SK-N-SH (cell line): ENCODE measurements around the gene SYT6. TPM values are rescaled to one million over a fixed set of nuclear protein-coding genes. Genes with fewer than 3 reads are reported as not detected.

Experiments
- CTCF ChIA-PET: fragments of 300-600, 350-600 bp; formaldehyde crosslinking; extraction: SDS; loops from one replicate; lab custom pipeline; 2021; lab: Yijun Ruan, JAX
- POLR2A ChIA-PET: fragments of 350-600 bp; sonication (Branson Sonifier 250); formaldehyde crosslinking; extraction: SDS; loops from one replicate; lab custom pipeline; 2020; ENCODE audit warnings: antibody characterized with exemption, inconsistent platforms; lab: Yijun Ruan, JAX
- DNase-seq: peaks from one replicate; pipeline ENCODE4 v3.0.0; 2012
- H2AFZ ChIP-seq: fragments of 200-600 bp; sonication (generic); 2 replicates; pipeline ENCODE4 v1.8.1; 2016; ENCODE audit warnings: antibody characterized with exemption, mild to moderate bottlenecking, low read depth
- H3F3A ChIP-seq: fragments of 200-600 bp; sonication (generic); replicated peaks from 2 replicates; pipeline ENCODE3; 2016; ENCODE audit warnings: antibody characterized with exemption, mild to moderate bottlenecking; ENCODE audit not compliant: insufficient read depth
- H3K27ac ChIP-seq, 2 experiments: fragments of 200-500 bp in 1 of 2; fragments of 200-600 bp in 1 of 2; sonication (Bioruptor generic) in 1 of 2; sonication (generic), shearing (Covaris generic) in 1 of 2; 2 replicates each; pipeline versions ENCODE4 v1.5.1 to v1.6.1; 2014 to 2016; ENCODE audit warnings: low read depth in 2 of 2, inconsistent platforms in 1 of 2, low read length in 1 of 2, mild to moderate bottlenecking in 1 of 2, mixed read lengths in 1 of 2
- H3K27me3 ChIP-seq: fragments of 200-600 bp; sonication (generic), shearing (Covaris generic); 2 replicates; pipeline ENCODE4 v1.6.1; 2016; ENCODE audit warnings: mixed run types; ENCODE audit not compliant: insufficient read depth
- H3K36me3 ChIP-seq, 2 experiments: fragments of 200-500 bp in 1 of 2; fragments of 200-600 bp in 1 of 2; sonication (Bioruptor generic) in 1 of 2; sonication (generic) in 1 of 2; replicated peaks in 1 of 2; 2 replicates each; pipeline versions ENCODE3 to v1.5.1; 2014 to 2016; ENCODE audit warnings: low read length in 1 of 2, mild to moderate bottlenecking in 1 of 2; ENCODE audit not compliant: insufficient read depth in 2 of 2, control insufficient read depth in 1 of 2
- H3K4me1 ChIP-seq, 2 experiments: fragments of 200-500 bp in 1 of 2; fragments of 200-600 bp in 1 of 2; sonication (Bioruptor generic) in 1 of 2; sonication (generic), shearing (Covaris generic) in 1 of 2; 2 replicates each; pipeline versions ENCODE4 v1.5.1 to v1.6.1; 2014 to 2016; ENCODE audit warnings: low read depth in 1 of 2, low read length in 1 of 2, mixed run types in 1 of 2; ENCODE audit not compliant: insufficient read depth in 2 of 2, control insufficient read depth in 1 of 2
- H3K4me2 ChIP-seq: fragments of 200-600 bp; sonication (generic), shearing (Covaris generic); 2 replicates; pipeline ENCODE4 v1.6.1; 2017; ENCODE audit warnings: mixed run types
- H3K4me3 ChIP-seq, 2 experiments: fragments of 200-500 bp in 1 of 2; fragments of 200-600 bp in 1 of 2; sonication (Bioruptor generic) in 1 of 2; sonication (generic), shearing (Covaris generic) in 1 of 2; 2 replicates each; pipeline versions ENCODE4 v1.5.1 to v1.8.1; 2014 to 2016; ENCODE audit warnings: low read depth in 2 of 2, inconsistent platforms in 1 of 2, low read length in 1 of 2, mild to moderate bottlenecking in 1 of 2, mixed read lengths in 1 of 2, moderate library complexity in 1 of 2
- H3K79me2 ChIP-seq: fragments of 200-600 bp; sonication (generic); 2 replicates; pipeline ENCODE4 v1.8.1; 2017; ENCODE audit warnings: mild to moderate bottlenecking; ENCODE audit not compliant: insufficient read depth
- H3K9ac ChIP-seq: fragments of 200-600 bp; sonication (generic); 2 replicates; pipeline ENCODE4 v1.6.1; 2017; ENCODE audit warnings: mixed run types
- H3K9me2 ChIP-seq: fragments of 200-600 bp; sonication (generic); 2 replicates; pipeline ENCODE4 v1.6.1; 2017; ENCODE audit warnings: mixed run types
- H3K9me3 ChIP-seq: fragments of 200-600 bp; sonication (generic); 2 replicates; pipeline ENCODE4 v1.6.1; 2017; ENCODE audit warnings: mixed run types, mild to moderate bottlenecking, moderate library complexity
- H4K20me1 ChIP-seq: fragments of 200-600 bp; sonication (generic); 2 replicates; pipeline ENCODE4 v1.6.1; 2017; ENCODE audit warnings: mild to moderate bottlenecking, mixed run types; ENCODE audit not compliant: insufficient read depth
- CHD2 ChIP-seq: fragments of 150-350 bp; IDR thresholded peaks from 2 replicates; pipeline ENCODE4 v1.6.1; 2018; ENCODE audit warnings: low read length; ENCODE audit not compliant: partially characterized antibody
- ELF1 ChIP-seq: IDR thresholded peaks from 2 replicates; pipeline ENCODE4 v1.4.0; 2012
- EP300 ChIP-seq, 2 experiments: IDR thresholded peaks; 2 replicates each; pipeline versions ENCODE4 v1.4.0 to v1.6.1; 2012; ENCODE audit warnings: borderline replicate concordance in 1 of 2, low read depth in 1 of 2, low read length in 1 of 2
- EZH2phosphoT487 ChIP-seq: fragments of 200-600 bp; sonication (generic); IDR thresholded peaks from 2 replicates; pipeline ENCODE4 v1.6.1; 2017; ENCODE audit warnings: low read depth, mixed run types, mild to moderate bottlenecking, antibody characterized with exemption, moderate library complexity, borderline replicate concordance
- FOSL2 ChIP-seq: IDR thresholded peaks from 2 replicates; pipeline ENCODE4 v1.4.0; 2012; ENCODE audit warnings: low read depth, mild to moderate bottlenecking, moderate library complexity, borderline replicate concordance
- FOXM1 ChIP-seq: IDR thresholded peaks from 2 replicates; pipeline ENCODE4 v1.4.0; 2012; ENCODE audit warnings: low read depth, mild to moderate bottlenecking
- GATA2 ChIP-seq: sonication (generic); formaldehyde crosslinking; IDR thresholded peaks from 2 replicates; pipeline ENCODE4 v1.5.0; 2020; ENCODE audit warnings: mild to moderate bottlenecking, missing genetic modification reagents
- JUND ChIP-seq: IDR thresholded peaks from 2 replicates; pipeline ENCODE4 v1.4.0; 2012
- NFIC ChIP-seq: IDR thresholded peaks from 2 replicates; pipeline ENCODE4 v1.4.0; 2012; ENCODE audit warnings: borderline replicate concordance
- NRF1 ChIP-seq: IDR thresholded peaks from 2 replicates; pipeline ENCODE4 v1.6.1; 2012; ENCODE audit warnings: low read depth, mild to moderate bottlenecking, low read length
- RAD21 ChIP-seq: IDR thresholded peaks from 2 replicates; pipeline ENCODE4 v1.6.1; 2012; ENCODE audit warnings: mild to moderate bottlenecking, low read length
- RFX5 ChIP-seq: IDR thresholded peaks from 2 replicates; pipeline ENCODE4 v1.6.1; 2012; ENCODE audit warnings: mild to moderate bottlenecking, improper control_type of control experiment, low read length
- RXRA ChIP-seq: IDR thresholded peaks from 2 replicates; pipeline ENCODE4 v1.4.0; 2012; ENCODE audit warnings: low read depth, mild to moderate bottlenecking, borderline replicate concordance
- TAF1 ChIP-seq: IDR thresholded peaks from 2 replicates; pipeline ENCODE4 v1.6.1; 2012; ENCODE audit warnings: low read depth, mild to moderate bottlenecking, low read length, moderate library complexity, borderline replicate concordance
- TCF12 ChIP-seq: IDR thresholded peaks from 2 replicates; pipeline ENCODE4 v1.4.0; 2012
- WGBS: methylation state at CpG from one replicate; pipeline ENCODE4 v1.1.6; 2017; ENCODE audit warnings: low lambda C conversion rate; 5-methylcytosine and 5-hydroxymethylcytosine counted together
- polyA plus RNA-seq, 3 experiments: library from polyadenylated mRNA; depleted of rRNA; stranded (reverse); fragments of >200 nt; gene quantifications; 2 replicates each; pipeline ENCODE4 v1.2.3, GENCODE V29; 2012
- TF ChIP-seq, protein P1 (sequence below): fragments of 200-600 bp; sonication (generic); IDR thresholded peaks from 2 replicates; pipeline ENCODE4 v1.6.1; 2017; ENCODE audit warnings: antibody characterized with exemption, mild to moderate bottlenecking, moderate library complexity
- TF ChIP-seq, protein P2 (sequence below): fragments of 150-350 bp; IDR thresholded peaks from 2 replicates; pipeline ENCODE4 v1.6.1; 2017; ENCODE audit warnings: antibody characterized with exemption, low read length, low read depth, borderline replicate concordance
- TF ChIP-seq, protein P3 (sequence below): IDR thresholded peaks from 2 replicates; pipeline ENCODE4 v1.4.0; 2012; ENCODE audit warnings: low read depth
- TF ChIP-seq, protein P4 (sequence below): IDR thresholded peaks from 2 replicates; pipeline ENCODE4 v1.6.1; 2012; ENCODE audit warnings: mild to moderate bottlenecking, low read depth, low read length, moderate library complexity
- TF ChIP-seq, protein P5 (sequence below): fragments of 150-350 bp; IDR thresholded peaks from 2 replicates; pipeline ENCODE4 v1.6.1; 2016; ENCODE audit warnings: mild to moderate bottlenecking, low read depth, low read length

Gene SYT6
- polyA plus RNA-seq, 1 of the 3 experiments (the other 2 are of a cell fraction), result not detected

DNA sequence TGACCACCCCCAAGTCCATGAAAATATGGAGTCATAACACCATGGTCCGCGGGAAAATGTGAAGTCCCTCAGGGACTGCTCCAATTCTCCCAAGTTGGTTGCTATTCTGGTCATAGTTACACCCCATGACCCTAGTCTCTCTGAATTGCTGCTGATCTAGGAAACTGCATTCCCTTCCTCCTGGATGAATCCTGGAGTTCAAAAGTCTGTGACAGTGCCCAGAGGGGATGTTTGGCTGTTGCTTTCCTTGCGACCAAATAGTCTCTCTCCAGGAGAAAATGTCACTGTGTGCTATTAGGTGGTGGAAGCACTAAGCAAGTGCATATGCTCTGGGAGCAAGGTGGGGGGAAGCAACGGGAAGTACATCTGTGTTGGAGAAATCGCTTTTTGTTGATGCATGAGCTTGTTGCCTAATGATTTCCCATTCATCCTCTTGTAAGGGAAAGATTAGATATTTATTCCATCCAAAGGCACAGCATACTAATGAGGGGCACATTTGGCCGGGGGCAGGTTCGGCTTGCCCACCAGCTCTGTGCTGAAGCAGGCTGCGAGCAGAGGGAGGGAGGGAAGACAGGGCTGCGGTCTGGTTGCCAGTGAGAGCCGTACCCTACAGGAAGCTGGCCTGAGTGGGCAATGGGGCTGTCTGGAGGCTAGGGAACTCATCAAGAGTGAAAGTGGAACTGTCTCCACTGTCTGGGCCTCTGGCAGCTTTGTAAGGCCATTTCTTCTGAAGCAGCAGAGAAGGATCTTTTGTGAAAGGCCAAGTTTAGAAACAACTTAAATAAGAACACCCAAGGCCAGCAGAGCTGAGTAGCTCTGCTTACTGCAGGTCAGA, 27.2 kb downstream of the SYT6 start:
- no peaks in the 10 kb centered on the region for H3K9me2 ChIP-seq
- H3K27me3 ChIP-seq, result no peaks in the 10 kb centered on the region; the same call in 1 of the 2 replicates
- DNase-seq, result no peak
- no peak overlapping the region for H3K9ac ChIP-seq
- H3K4me3 ChIP-seq, result no peak overlapping the region
- no peaks in the 10 kb centered on the region for H3F3A ChIP-seq
- no peaks in the 10 kb centered on the region for H4K20me1 ChIP-seq
- H2AFZ ChIP-seq, result no peak overlapping the region
- H3K27ac ChIP-seq, result no peak overlapping the region
- H3K36me3 ChIP-seq, result no peaks in the 10 kb centered on the region
- TF ChIP-seq NRF1 (no peak), CHD2 (no peak), TCF12 (no peak), NFIC (no peak), JUND (no peak), EP300 (IDR thresholded peaks at IDR 0.05; ENCODE audit: borderline replicate concordance in 1 of 2, low read depth in 1 of 2, low read length in 1 of 2) (no peak), FOXM1 (no peak)
- TF ChIP-seq, protein P1, sequence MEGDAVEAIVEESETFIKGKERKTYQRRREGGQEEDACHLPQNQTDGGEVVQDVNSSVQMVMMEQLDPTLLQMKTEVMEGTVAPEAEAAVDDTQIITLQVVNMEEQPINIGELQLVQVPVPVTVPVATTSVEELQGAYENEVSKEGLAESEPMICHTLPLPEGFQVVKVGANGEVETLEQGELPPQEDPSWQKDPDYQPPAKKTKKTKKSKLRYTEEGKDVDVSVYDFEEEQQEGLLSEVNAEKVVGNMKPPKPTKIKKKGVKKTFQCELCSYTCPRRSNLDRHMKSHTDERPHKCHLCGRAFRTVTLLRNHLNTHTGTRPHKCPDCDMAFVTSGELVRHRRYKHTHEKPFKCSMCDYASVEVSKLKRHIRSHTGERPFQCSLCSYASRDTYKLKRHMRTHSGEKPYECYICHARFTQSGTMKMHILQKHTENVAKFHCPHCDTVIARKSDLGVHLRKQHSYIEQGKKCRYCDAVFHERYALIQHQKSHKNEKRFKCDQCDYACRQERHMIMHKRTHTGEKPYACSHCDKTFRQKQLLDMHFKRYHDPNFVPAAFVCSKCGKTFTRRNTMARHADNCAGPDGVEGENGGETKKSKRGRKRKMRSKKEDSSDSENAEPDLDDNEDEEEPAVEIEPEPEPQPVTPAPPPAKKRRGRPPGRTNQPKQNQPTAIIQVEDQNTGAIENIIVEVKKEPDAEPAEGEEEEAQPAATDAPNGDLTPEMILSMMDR, result no peak
- TF ChIP-seq, all 33 proteins: peak for 0
- Histone ChIP-seq H3K79me2 (no peaks in the 10 kb centered on the region), H3K9me3 (no peaks in the 10 kb centered on the region), H3K4me1 (no peaks in the 10 kb centered on the region), H3K4me2 (no peak overlapping the region)
- ChIA-PET CTCF (interaction anchor here (1.3 kb wide), 1 partner anchor 27 kb away, joined by 6 read pairs; the partner anchor contains the start of gene SYT6), POLR2A (no interaction called here)
- WGBS, result 57% methylated on average over 10 of the region's 10 CpGs

DNA sequence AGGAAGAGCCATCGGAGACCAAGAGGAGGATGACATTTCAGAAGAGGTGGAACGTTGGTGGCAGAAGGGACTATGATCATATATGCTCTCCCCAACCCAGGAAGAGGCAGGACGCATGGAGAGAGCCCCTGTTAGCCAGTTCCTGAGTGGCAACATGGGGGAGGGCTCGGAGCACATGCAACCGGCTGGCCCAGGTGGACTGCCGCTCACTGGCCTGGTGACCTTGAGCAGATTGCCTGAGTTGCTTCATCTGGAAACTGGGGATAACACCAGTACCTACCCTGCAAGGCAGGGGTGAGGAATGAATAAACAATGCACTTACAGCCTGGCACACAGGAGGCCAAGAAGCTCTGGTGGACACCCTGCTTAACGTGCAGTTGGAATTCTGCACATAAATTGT, 29.0 kb downstream of the SYT6 start:
- POLR2A ChIA-PET, result no interaction called here
- no peaks in the 10 kb centered on the region for H3K79me2 ChIP-seq
- no peak for TF ChIP-seq RAD21
- TF ChIP-seq RXRA, result no peak
- TF ChIP-seq RFX5, result no peak
- TF ChIP-seq ELF1, result no peak
- TF ChIP-seq GATA2, result no peak
- TF ChIP-seq, protein P2, sequence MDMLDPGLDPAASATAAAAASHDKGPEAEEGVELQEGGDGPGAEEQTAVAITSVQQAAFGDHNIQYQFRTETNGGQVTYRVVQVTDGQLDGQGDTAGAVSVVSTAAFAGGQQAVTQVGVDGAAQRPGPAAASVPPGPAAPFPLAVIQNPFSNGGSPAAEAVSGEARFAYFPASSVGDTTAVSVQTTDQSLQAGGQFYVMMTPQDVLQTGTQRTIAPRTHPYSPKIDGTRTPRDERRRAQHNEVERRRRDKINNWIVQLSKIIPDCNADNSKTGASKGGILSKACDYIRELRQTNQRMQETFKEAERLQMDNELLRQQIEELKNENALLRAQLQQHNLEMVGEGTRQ, result no peak
- TF ChIP-seq FOSL2, result no peak
- no peak for TF ChIP-seq JUND
- TF ChIP-seq EZH2phosphoT487, result no peak
- TF ChIP-seq TAF1, result no peak
- TF ChIP-seq, protein P3, sequence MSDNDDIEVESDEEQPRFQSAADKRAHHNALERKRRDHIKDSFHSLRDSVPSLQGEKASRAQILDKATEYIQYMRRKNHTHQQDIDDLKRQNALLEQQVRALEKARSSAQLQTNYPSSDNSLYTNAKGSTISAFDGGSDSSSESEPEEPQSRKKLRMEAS, result no peak
- TF ChIP-seq, protein P4, sequence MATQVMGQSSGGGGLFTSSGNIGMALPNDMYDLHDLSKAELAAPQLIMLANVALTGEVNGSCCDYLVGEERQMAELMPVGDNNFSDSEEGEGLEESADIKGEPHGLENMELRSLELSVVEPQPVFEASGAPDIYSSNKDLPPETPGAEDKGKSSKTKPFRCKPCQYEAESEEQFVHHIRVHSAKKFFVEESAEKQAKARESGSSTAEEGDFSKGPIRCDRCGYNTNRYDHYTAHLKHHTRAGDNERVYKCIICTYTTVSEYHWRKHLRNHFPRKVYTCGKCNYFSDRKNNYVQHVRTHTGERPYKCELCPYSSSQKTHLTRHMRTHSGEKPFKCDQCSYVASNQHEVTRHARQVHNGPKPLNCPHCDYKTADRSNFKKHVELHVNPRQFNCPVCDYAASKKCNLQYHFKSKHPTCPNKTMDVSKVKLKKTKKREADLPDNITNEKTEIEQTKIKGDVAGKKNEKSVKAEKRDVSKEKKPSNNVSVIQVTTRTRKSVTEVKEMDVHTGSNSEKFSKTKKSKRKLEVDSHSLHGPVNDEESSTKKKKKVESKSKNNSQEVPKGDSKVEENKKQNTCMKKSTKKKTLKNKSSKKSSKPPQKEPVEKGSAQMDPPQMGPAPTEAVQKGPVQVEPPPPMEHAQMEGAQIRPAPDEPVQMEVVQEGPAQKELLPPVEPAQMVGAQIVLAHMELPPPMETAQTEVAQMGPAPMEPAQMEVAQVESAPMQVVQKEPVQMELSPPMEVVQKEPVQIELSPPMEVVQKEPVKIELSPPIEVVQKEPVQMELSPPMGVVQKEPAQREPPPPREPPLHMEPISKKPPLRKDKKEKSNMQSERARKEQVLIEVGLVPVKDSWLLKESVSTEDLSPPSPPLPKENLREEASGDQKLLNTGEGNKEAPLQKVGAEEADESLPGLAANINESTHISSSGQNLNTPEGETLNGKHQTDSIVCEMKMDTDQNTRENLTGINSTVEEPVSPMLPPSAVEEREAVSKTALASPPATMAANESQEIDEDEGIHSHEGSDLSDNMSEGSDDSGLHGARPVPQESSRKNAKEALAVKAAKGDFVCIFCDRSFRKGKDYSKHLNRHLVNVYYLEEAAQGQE, result no peak
- TF ChIP-seq, protein P5, sequence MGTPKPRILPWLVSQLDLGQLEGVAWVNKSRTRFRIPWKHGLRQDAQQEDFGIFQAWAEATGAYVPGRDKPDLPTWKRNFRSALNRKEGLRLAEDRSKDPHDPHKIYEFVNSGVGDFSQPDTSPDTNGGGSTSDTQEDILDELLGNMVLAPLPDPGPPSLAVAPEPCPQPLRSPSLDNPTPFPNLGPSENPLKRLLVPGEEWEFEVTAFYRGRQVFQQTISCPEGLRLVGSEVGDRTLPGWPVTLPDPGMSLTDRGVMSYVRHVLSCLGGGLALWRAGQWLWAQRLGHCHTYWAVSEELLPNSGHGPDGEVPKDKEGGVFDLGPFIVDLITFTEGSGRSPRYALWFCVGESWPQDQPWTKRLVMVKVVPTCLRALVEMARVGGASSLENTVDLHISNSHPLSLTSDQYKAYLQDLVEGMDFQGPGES, result no peak

More for the DNA sequence above, 29.0 kb downstream of the SYT6 start:
- H3K9ac ChIP-seq, result no peak overlapping the region
- no peaks in the 10 kb centered on the region for H4K20me1 ChIP-seq
- H3K27ac ChIP-seq, result no peak overlapping the region
- CTCF ChIA-PET, result interaction anchor here (0.8 kb wide), 1 partner anchor 9 kb away, joined by 3 read pairs; no protein-coding TSS in a partner anchor
- H3K9me3 ChIP-seq, result no peaks in the 10 kb centered on the region
- H3K9me2 ChIP-seq, result no peaks in the 10 kb centered on the region
- no peaks in the 10 kb centered on the region for H3F3A ChIP-seq
- H3K4me1 ChIP-seq, result no peaks in the 10 kb centered on the region
- no peaks in the 10 kb centered on the region; the same call in 1 of the 2 replicates for H3K27me3 ChIP-seq
- no peak overlapping the region for H3K4me2 ChIP-seq
- H3K36me3 ChIP-seq, result no peaks in the 10 kb centered on the region
- no peak overlapping the region for H2AFZ ChIP-seq
- no peak for DNase-seq
- H3K4me3 ChIP-seq, result no peak overlapping the region
- 41% methylated on average over 4 of the region's 7 CpGs for WGBS
